PC-9 (cell line): ENCODE measurements around the gene NUP160. TPM values are rescaled to one million over a fixed set of nuclear protein-coding genes. Genes with fewer than 3 reads are reported as not detected.
"Not testable (repeated sequence)": the region's sequence is repeated elsewhere in the genome, so short reads cannot be mapped to it uniquely, and the experiment has no call there.

Experiments used
- Bru-seq: library from RNA; stranded (reverse); fragments of 400-500 nt; gene quantifications from one replicate; lab custom pipeline; 2021; lab: Mats Ljungman, UMichigan
- BruChase-seq, 2 experiments: library from RNA; stranded (reverse); fragments of 400-500 nt; gene quantifications; one replicate each; lab custom pipeline; 2021; lab: Mats Ljungman, UMichigan
- BruUV-seq: library from RNA; stranded (reverse); fragments of 400-500 nt; replicated peaks from 2 replicates; lab custom pipeline; 2021; lab: Mats Ljungman, UMichigan
- CTCF ChIA-PET: fragments of 300-600 bp; sonication (Branson Sonifier 250); formaldehyde crosslinking; loops from one replicate; lab custom pipeline; 2022; ENCODE audit warnings: antibody characterized with exemption; lab: Charles Lee
- POLR2A ChIA-PET: fragments of 300-600 bp; sonication (Branson Sonifier 250); formaldehyde crosslinking; loops from one replicate; lab custom pipeline; 2022; ENCODE audit warnings: antibody characterized with exemption; ENCODE audit not compliant: unreplicated experiment; lab: Charles Lee
- DNase-seq, 2 experiments: peaks; one replicate each; pipeline versions ENCODE4 v3.0.0 to v3.0.0-alpha.2; 2015 to 2022; ENCODE audit warnings: mixed read lengths in 1 of 2
- H2AFZ ChIP-seq: fragments of 200-600 bp; sonication (generic); 2 replicates; pipeline ENCODE4 v1.8.1; 2017; ENCODE audit warnings: antibody characterized with exemption
- H3F3A ChIP-seq: fragments of 200-600 bp; sonication (generic); 2 replicates; pipeline ENCODE4 v1.8.1; 2017; ENCODE audit warnings: antibody characterized with exemption, mild to moderate bottlenecking, low read depth; ENCODE audit not compliant: insufficient read depth
- H3K27ac ChIP-seq: fragments of 200-600 bp; sonication (generic); 2 replicates; pipeline ENCODE4 v1.6.1; 2016; ENCODE audit warnings: mixed run types
- H3K27me3 ChIP-seq: fragments of 200-600 bp; sonication (generic); 2 replicates; pipeline ENCODE4 v1.6.1; 2016; ENCODE audit warnings: low read depth, mixed run types; ENCODE audit not compliant: insufficient read depth
- H3K36me3 ChIP-seq: fragments of 200-600 bp; sonication (generic); 2 replicates; pipeline ENCODE4 v1.6.1; 2016; ENCODE audit warnings: low read depth, mixed run types
- H3K4me1 ChIP-seq: fragments of 200-600 bp; sonication (generic); replicated peaks from 2 replicates; pipeline ENCODE4 v1.6.1; 2016; ENCODE audit warnings: mixed run types; ENCODE audit not compliant: insufficient read depth
- H3K4me2 ChIP-seq: fragments of 200-600 bp; sonication (generic); 2 replicates; pipeline ENCODE4 v1.6.1; 2017; ENCODE audit warnings: mixed run types
- H3K4me3 ChIP-seq: fragments of 200-600 bp; sonication (generic); 2 replicates; pipeline ENCODE4 v1.6.1; 2016; ENCODE audit warnings: mixed run types
- H3K79me2 ChIP-seq: fragments of 200-600 bp; sonication (generic); 2 replicates; pipeline ENCODE4 v1.6.1; 2017; ENCODE audit warnings: low read depth, mixed run types
- H3K9me2 ChIP-seq: fragments of 200-600 bp; sonication (generic); 2 replicates; pipeline ENCODE4 v1.8.1; 2017; ENCODE audit warnings: mild to moderate bottlenecking; ENCODE audit not compliant: insufficient read depth
- H3K9me3 ChIP-seq: fragments of 200-600 bp; sonication (generic); 2 replicates; pipeline ENCODE4 v1.8.1; 2016; ENCODE audit warnings: low read depth; ENCODE audit not compliant: insufficient read depth
- H4K20me1 ChIP-seq: fragments of 200-600 bp; sonication (generic); 2 replicates; pipeline ENCODE4 v1.8.1; 2017; ENCODE audit not compliant: insufficient read depth
- CTCF ChIP-seq: fragments of 200-600 bp; sonication (generic); conservative IDR thresholded peaks from 2 replicates; pipeline ENCODE4 v1.6.1; 2017; ENCODE audit warnings: mixed run types, antibody characterized with exemption, mild to moderate bottlenecking, moderate library complexity
- EZH2 ChIP-seq: fragments of 200-600 bp; sonication (generic); IDR thresholded peaks from 2 replicates; pipeline ENCODE4 v1.8.0; 2017; ENCODE audit warnings: antibody characterized with exemption, low read depth
- intact Hi-C: fragments of 100-400 bp; cut with micrococcal nuclease; formaldehyde crosslinking; loops from one replicate; pipeline ENCODE4 v1.10.0; 2022; ENCODE audit not compliant: unreplicated experiment
- long read RNA-seq: library from polyadenylated mRNA; stranded (forward); transcript quantifications from one replicate; pipeline ENCODE4 v2.0.0, GENCODE V29; 2022
- total RNA-seq: library from RNA; stranded (reverse); gene quantifications from 2 replicates; pipeline ENCODE4 v1.2.3, GENCODE V29; 2021

NUP160 gene
- 61.7 and 73.2 TPM in 2 replicates for total RNA-seq
- Bru-seq, nascent RNA = percentile 92 among the genes with signal in this experiment
- percentile 92 among the genes with signal in this experiment for BruChase-seq, experiment 1, labeled RNA remaining after a 2-hour chase
- percentile 92 among the genes with signal in this experiment for BruChase-seq, experiment 2, labeled RNA remaining after a 6-hour chase
- long read RNA-seq, full-length matches to known transcripts = 70 of 110 reads
- long read RNA-seq, partial matches to known transcripts = 21 of 110 reads
- long read RNA-seq, other reads (novel, unspliced or antisense) = 19 of 110 reads

- H4K20me1 ChIP-seq = no peaks in the 10 kb centered on the region
- peaks cover 17% of the 10 kb centered on the region for H3K36me3 ChIP-seq
- H3F3A ChIP-seq = no peaks in the 10 kb centered on the region
- no peaks in the 10 kb centered on the region for H3K27me3 ChIP-seq
- peaks cover 16% of the 10 kb centered on the region for H3K4me1 ChIP-seq
- H3K4me3 ChIP-seq = peak within 1 kb of the TSS; percentile 96
- peak; percentile 60 to 84 for DNase-seq
- peaks cover 49% of the 10 kb centered on the region for H3K79me2 ChIP-seq
- no peak for TF ChIP-seq CTCF
- no peak for TF ChIP-seq EZH2
- ChIA-PET CTCF (interaction anchor here (0.6 to 0.7 kb wide), 3 partner anchors 86 to 269 kb away, joined by 4 to 7 read pairs (median 6); no protein-coding TSS in a partner anchor), POLR2A (interaction anchor here (0.5 to 0.7 kb wide), 5 partner anchors 9 to 145 kb away, joined by 3 to 4 read pairs (median 3); no protein-coding TSS in a partner anchor)
- peak within 1 kb of the TSS; percentile 91 for H3K4me2 ChIP-seq
- BruUV-seq = TSS peak; percentile 58
- peak within 1 kb of the TSS; percentile 95 for H2AFZ ChIP-seq
- peak within 1 kb of the TSS; percentile 72 for H3K27ac ChIP-seq
- H3K9me3 ChIP-seq = no peaks in the 10 kb centered on the region
- intact Hi-C loops = loop anchor here (2.0 kb wide), 2 partner anchors 81 to 131 kb away; partner anchors contain the start of gene FNBP4
- H3K9me2 ChIP-seq = no peaks in the 10 kb centered on the region
Observed at GRCh38 chr11:47847892-47848699, at the start of gene NUP160. Gene NUP160 (minus strand): TSS chr11:47848350. CDS start chr11:47848318, 32 bp downstream.

GRCh38 chr11:47896199-47896598 is 48.0 kb upstream of the NUP160 start:
- Histone ChIP-seq H2AFZ (no peak overlapping the region), H3K36me3 (no peaks in the 10 kb centered on the region), H3K9me3 (no peaks in the 10 kb centered on the region), H4K20me1 (no peaks in the 10 kb centered on the region), H3K27ac (no peak overlapping the region), H3K27me3 (no peaks in the 10 kb centered on the region), H3K79me2 (no peaks in the 10 kb centered on the region), H3K4me3 (no peak overlapping the region), H3F3A (no peaks in the 10 kb centered on the region), H3K4me1 (no peaks in the 10 kb centered on the region), H3K9me2 (no peaks in the 10 kb centered on the region), H3K4me2 (no peak overlapping the region)
- intact Hi-C loops = no loop called here
- ChIA-PET POLR2A (no interaction called here), CTCF (no interaction called here)
- DNase-seq = no peak
- TF ChIP-seq EZH2 (no peak), CTCF (no peak)
- no TSS peak for BruUV-seq

- ChIA-PET CTCF (no interaction called here), POLR2A (no interaction called here)
- DNase-seq = no peak
- TF ChIP-seq EZH2 = no peak
- Histone ChIP-seq H3K9me3 (no peaks in the 10 kb centered on the region), H2AFZ (no peak overlapping the region), H3K79me2 (no peaks in the 10 kb centered on the region), H3K9me2 (no peaks in the 10 kb centered on the region), H3K27ac (no peak overlapping the region), H3F3A (no peaks in the 10 kb centered on the region), H4K20me1 (no peaks in the 10 kb centered on the region), H3K27me3 (no peaks in the 10 kb centered on the region), H3K4me2 (no peak overlapping the region), H3K4me3 (no peak overlapping the region), H3K36me3 (no peaks in the 10 kb centered on the region), H3K4me1 (no peaks in the 10 kb centered on the region)
- intact Hi-C loops = no loop called here
- no TSS peak for BruUV-seq
Observed at GRCh38 chr11:47895035-47895434, 46.9 kb upstream of the NUP160 start.

GRCh38 chr11:47892546-47893276 is 44.6 kb upstream of the NUP160 start:
- DNase-seq, CTCF ChIA-PET, POLR2A ChIA-PET, H4K20me1 ChIP-seq, H3K4me3 ChIP-seq, H3K27me3 ChIP-seq, H2AFZ ChIP-seq, intact Hi-C loops, H3K4me2 ChIP-seq, H3K9me3 ChIP-seq, H3K79me2 ChIP-seq, H3K36me3 ChIP-seq, H3K4me1 ChIP-seq, BruUV-seq, H3F3A ChIP-seq, H3K9me2 ChIP-seq, H3K27ac ChIP-seq: not testable (repeated sequence)
